ENCODE results near the gene DPCD. TPM values are rescaled to one million over a fixed set of nuclear protein-coding genes. Genes with fewer than 3 reads are reported as not detected.

Gene DPCD
- total RNA-seq, 4 donors from 2014 or later, result 13.8 to 24.2 (median 18.1) TPM

GRCh38 chr10:101557541-101557940 lies 30.6 kb upstream of the DPCD start:
- H3K27ac ChIP-seq (replicated peaks in 1 of 4), result no peak overlapping the region
- intact Hi-C loops (cut with DNase I), result no loop called here
- peaks cover 12 to 34% (median 30%) of the 10 kb centered on the region in 4 donors for H3K36me3 ChIP-seq
- H3K27me3 ChIP-seq, result peaks cover 0 to 29% (median 0%) of the 10 kb centered on the region in 4 donors
- H3K9me3 ChIP-seq, result no peaks in the 10 kb centered on the region
- DNase-seq (ENCODE audit: extremely low spot score), result peak; percentile 92
- WGBS, result 87% methylated on average over 2 of the region's 2 CpGs
- H3K4me3 ChIP-seq, result no peak overlapping the region
- no peak for TF ChIP-seq POLR2A (IDR thresholded peaks at IDR 0.05; ENCODE audit: low read depth)
- no peak for TF ChIP-seq EP300 (IDR thresholded peaks at IDR 0.05)
- TF ChIP-seq CTCF (IDR thresholded peaks at IDR 0.05), result no peak
- no peak for TF ChIP-seq POLR2AphosphoS5 (IDR thresholded peaks at IDR 0.05)
- H3K4me1 ChIP-seq, result no peaks in the 10 kb centered on the region

- 50% methylated on average over 1 of the region's 2 CpGs for WGBS
- TF ChIP-seq CTCF (IDR thresholded peaks at IDR 0.05) (no peak), EP300 (IDR thresholded peaks at IDR 0.05) (no peak), POLR2A (IDR thresholded peaks at IDR 0.05; ENCODE audit: low read depth) (no peak), POLR2AphosphoS5 (IDR thresholded peaks at IDR 0.05) (no peak)
- H3K9me3 ChIP-seq, result no peaks in the 10 kb centered on the region
- no peaks in the 10 kb centered on the region for H3K4me1 ChIP-seq
- no peak overlapping the region for H3K27ac ChIP-seq (replicated peaks in 1 of 4)
- no peak overlapping the region for H3K4me3 ChIP-seq
- H3K27me3 ChIP-seq, result peaks cover 0 to 36% (median 0%) of the 10 kb centered on the region in 4 donors
- H3K36me3 ChIP-seq, result peaks cover 8 to 28% (median 24%) of the 10 kb centered on the region in 4 donors
- intact Hi-C loops (cut with DNase I), result no loop called here
- DNase-seq (ENCODE audit: extremely low spot score), result peak; percentile 37
These were observed 29.9 kb upstream of the DPCD start for GRCh38 chr10:101558204-101558603.

GRCh38 chr10:101558671-101559595 lies 29.2 kb upstream of the DPCD start:
- Histone ChIP-seq H3K4me3 (no peak overlapping the region), H3K27me3 (peaks cover 0 to 43% (median 0%) of the 10 kb centered on the region in 4 donors), H3K9me3 (no peaks in the 10 kb centered on the region), H3K36me3 (peaks cover 5 to 20% (median 17%) of the 10 kb centered on the region in 4 donors), H3K27ac (replicated peaks in 1 of 4) (no peak overlapping the region), H3K4me1 (no peaks in the 10 kb centered on the region)
- DNase-seq (ENCODE audit: extremely low spot score), result peak; percentile 34
- WGBS, result 80% methylated on average over 16 of the region's 18 CpGs
- intact Hi-C loops (cut with DNase I), result no loop called here
- TF ChIP-seq POLR2AphosphoS5 (IDR thresholded peaks at IDR 0.05) (no peak), CTCF (IDR thresholded peaks at IDR 0.05) (no peak), POLR2A (IDR thresholded peaks at IDR 0.05; ENCODE audit: low read depth) (no peak), EP300 (IDR thresholded peaks at IDR 0.05) (no peak)

- DNase-seq (ENCODE audit: extremely low spot score), result no peak
- no peak overlapping the region for H3K4me3 ChIP-seq
- H3K9me3 ChIP-seq, result no peaks in the 10 kb centered on the region
- peaks cover 0 to 51% (median 0%) of the 10 kb centered on the region in 4 donors for H3K27me3 ChIP-seq
- no peak overlapping the region for H3K27ac ChIP-seq (replicated peaks in 1 of 4)
- TF ChIP-seq POLR2AphosphoS5 (IDR thresholded peaks at IDR 0.05) (no peak), CTCF (IDR thresholded peaks at IDR 0.05) (no peak), POLR2A (IDR thresholded peaks at IDR 0.05; ENCODE audit: low read depth) (no peak), EP300 (IDR thresholded peaks at IDR 0.05) (no peak)
- H3K4me1 ChIP-seq, result no peaks in the 10 kb centered on the region
- intact Hi-C loops (cut with DNase I), result no loop called here
- 76% methylated on average over 7 of the region's 12 CpGs for WGBS
- peaks cover 2 to 12% (median 9%) of the 10 kb centered on the region in 4 donors for H3K36me3 ChIP-seq
These were observed 28.4 kb upstream of the DPCD start for GRCh38 chr10:101559596-101560297.
